Stimulated activated CD8-positive, alpha-beta memory T cell treated with anti-CD3 and anti-CD28 coated beads, Interleukin-12 subunit alpha, Interleukin-12 subunit beta, amount 100 ng/mL, for 4 hours (primary cell): ENCODE measurements around the gene DAPK2.

Source experiments
- DNase-seq: peaks from one replicate; pipeline ENCODE4 v3.0.0-alpha.2; 2020; ENCODE audit warnings: low read depth

Gene DAPK2

GRCh38 chr15:63893866-63894661, 152.2 kb downstream of the DAPK2 start:
- DNase-seq = no peak

- DNase-seq = peak; percentile 63
Measured at GRCh38 chr15:63892794-63893441, 153.4 kb downstream of the DAPK2 start.

GRCh38 chr15:63891768-63892133, 154.5 kb downstream of the DAPK2 start:
- DNase-seq = no peak

GRCh38 chr15:63891079-63891767, 155.1 kb downstream of the DAPK2 start:
- peak; percentile 40 for DNase-seq

GRCh38 chr15:63890617-63891016, 155.7 kb downstream of the DAPK2 start:
- no peak for DNase-seq

- no peak for DNase-seq
Measured at GRCh38 chr15:63889831-63890230, 156.5 kb downstream of the DAPK2 start.

- DNase-seq = no peak
Measured at GRCh38 chr15:63888823-63889222, 157.5 kb downstream of the DAPK2 start.

GRCh38 chr15:63888146-63888545, 158.1 kb downstream of the DAPK2 start:
- no peak for DNase-seq

GRCh38 chr15:63887630-63888029, 158.7 kb downstream of the DAPK2 start:
- no peak for DNase-seq

GRCh38 chr15:63884953-63885352, 161.3 kb downstream of the DAPK2 start:
- no peak for DNase-seq

GRCh38 chr15:63881431-63881830, 164.9 kb downstream of the DAPK2 start:
- no peak for DNase-seq

GRCh38 chr15:63880744-63881143, 165.5 kb downstream of the DAPK2 start:
- no peak for DNase-seq

- no peak for DNase-seq
Measured at GRCh38 chr15:63879995-63880394, 166.3 kb downstream of the DAPK2 start.

- no peak for DNase-seq
Measured at GRCh38 chr15:63879211-63879610, 167.1 kb downstream of the DAPK2 start.

GRCh38 chr15:63877713-63878271, 168.5 kb downstream of the DAPK2 start:
- no peak for DNase-seq

GRCh38 chr15:63876085-63876662, 170.1 kb downstream of the DAPK2 start:
- no peak for DNase-seq

- no peak for DNase-seq
Measured at GRCh38 chr15:63874616-63875015, 171.7 kb downstream of the DAPK2 start.

- no peak for DNase-seq
Measured at GRCh38 chr15:63872759-63873510, 173.3 kb downstream of the DAPK2 start.

- DNase-seq = no peak
Measured at GRCh38 chr15:63870487-63871209, 175.6 kb downstream of the DAPK2 start.

GRCh38 chr15:63870043-63870394, 176.3 kb downstream of the DAPK2 start:
- DNase-seq = no peak
